ENCODE data around the gene KIF27.

Gene KIF27

GRCh38 chr9:83960991-83961390, 39.8 kb upstream of the KIF27 start:
- peaks cover 21% of the 10 kb centered on the region for H3F3A ChIP-seq (ENCODE audit: control insufficient read depth, insufficient read depth)
- H3K9me2 ChIP-seq (replicated peaks; ENCODE audit: control insufficient read depth, low read length): no peaks in the 10 kb centered on the region
- no peak overlapping the region for H3K27ac ChIP-seq (ENCODE audit: low read depth, low read length)
- H3K4me3 ChIP-seq (ENCODE audit: low read length): no peak overlapping the region
- no peaks in the 10 kb centered on the region for H4K20me1 ChIP-seq (ENCODE audit: control insufficient read depth, insufficient read depth, low read depth, low read length)
- peaks cover 5% of the 10 kb centered on the region; the same call in 1 of the 2 replicates for H3K36me3 ChIP-seq (ENCODE audit: control insufficient read depth, low read length)
- TF ChIP-seq EZH2phosphoT487 (IDR thresholded peaks at IDR 0.05; ENCODE audit: borderline replicate concordance, low read length) (no peak), CTCF (IDR thresholded peaks at IDR 0.05; ENCODE audit: low read depth, low read length, poor library complexity, severe bottlenecking) (no peak)
- H3K4me1 ChIP-seq (ENCODE audit: control insufficient read depth, low read length): peaks cover 11% of the 10 kb centered on the region
- H3K27me3 ChIP-seq (ENCODE audit: control insufficient read depth, low read length): no peaks in the 10 kb centered on the region
- H3K9me3 ChIP-seq (ENCODE audit: control insufficient read depth, insufficient read depth, low read length): no peaks in the 10 kb centered on the region
- H3K79me2 ChIP-seq (ENCODE audit: control insufficient read depth, low read length): peaks cover 5% of the 10 kb centered on the region
- H3K4me2 ChIP-seq (ENCODE audit: low read length): no peak overlapping the region

DNA sequence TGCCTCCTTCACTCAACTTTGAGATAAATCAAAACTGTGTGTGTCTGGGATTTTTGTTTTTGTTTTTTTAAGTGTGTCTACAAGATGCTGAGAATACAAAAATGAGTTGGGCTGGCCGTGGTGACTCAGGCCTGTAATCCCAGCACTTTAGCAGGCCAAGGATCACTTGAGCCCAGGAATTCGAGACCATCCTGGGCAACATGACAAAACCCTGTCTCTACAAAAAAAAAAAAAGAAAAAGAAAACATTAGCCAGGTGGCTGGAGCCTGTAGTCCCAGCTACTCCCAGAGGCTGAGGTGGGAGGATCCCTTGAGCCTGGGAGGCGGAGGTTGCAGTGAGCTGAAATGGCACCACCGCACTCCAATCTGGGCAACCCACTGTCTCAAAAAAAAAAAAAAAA, 37.8 kb upstream of the KIF27 start:
- Histone ChIP-seq H3K27ac (ENCODE audit: low read depth, low read length) (no peak overlapping the region), H3F3A (ENCODE audit: control insufficient read depth, insufficient read depth) (peaks cover 5% of the 10 kb centered on the region; the same call in 1 of the 2 replicates), H3K9me2 (replicated peaks; ENCODE audit: control insufficient read depth, low read length) (no peaks in the 10 kb centered on the region), H4K20me1 (ENCODE audit: control insufficient read depth, insufficient read depth, low read depth, low read length) (no peaks in the 10 kb centered on the region), H3K79me2 (ENCODE audit: control insufficient read depth, low read length) (peaks cover 13% of the 10 kb centered on the region), H3K4me2 (ENCODE audit: low read length) (no peak overlapping the region), H3K27me3 (ENCODE audit: control insufficient read depth, low read length) (no peaks in the 10 kb centered on the region), H3K9me3 (ENCODE audit: control insufficient read depth, insufficient read depth, low read length) (no peaks in the 10 kb centered on the region), H3K4me3 (ENCODE audit: low read length) (no peak overlapping the region), H3K4me1 (ENCODE audit: control insufficient read depth, low read length) (peaks cover 20% of the 10 kb centered on the region), H3K36me3 (ENCODE audit: control insufficient read depth, low read length) (peaks cover 9% of the 10 kb centered on the region)
- TF ChIP-seq CTCF (IDR thresholded peaks at IDR 0.05; ENCODE audit: low read depth, low read length, poor library complexity, severe bottlenecking): no peak
- no peak for TF ChIP-seq EZH2phosphoT487 (IDR thresholded peaks at IDR 0.05; ENCODE audit: borderline replicate concordance, low read length)

DNA sequence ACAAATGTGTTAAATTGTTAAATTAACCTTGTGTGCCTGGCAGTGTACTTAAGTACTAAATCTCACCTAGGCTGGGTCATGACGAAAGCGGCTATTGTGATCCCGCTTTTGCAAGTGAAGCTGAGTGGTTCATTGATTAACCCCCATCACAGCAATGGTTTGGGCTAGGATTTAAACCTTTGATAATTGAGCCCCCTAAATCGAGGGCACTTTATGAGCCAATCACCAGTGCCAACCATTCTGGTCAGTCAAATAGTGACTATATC, 35.9 kb upstream of the KIF27 start:
- Histone ChIP-seq H3K4me1 (ENCODE audit: control insufficient read depth, low read length) (peaks cover 20% of the 10 kb centered on the region), H3K9me3 (ENCODE audit: control insufficient read depth, insufficient read depth, low read length) (no peaks in the 10 kb centered on the region), H3F3A (ENCODE audit: control insufficient read depth, insufficient read depth) (peaks cover 5% of the 10 kb centered on the region; the same call in 1 of the 2 replicates), H3K36me3 (ENCODE audit: control insufficient read depth, low read length) (peaks cover 13% of the 10 kb centered on the region), H3K9me2 (replicated peaks; ENCODE audit: control insufficient read depth, low read length) (no peaks in the 10 kb centered on the region), H3K79me2 (ENCODE audit: control insufficient read depth, low read length) (peaks cover 13% of the 10 kb centered on the region), H3K4me3 (ENCODE audit: low read length) (peak overlapping the region; percentile 93), H3K4me2 (ENCODE audit: low read length) (peak overlapping the region; percentile 97), H3K27me3 (ENCODE audit: control insufficient read depth, low read length) (no peaks in the 10 kb centered on the region), H3K27ac (ENCODE audit: low read depth, low read length) (peak overlapping the region; percentile 47), H4K20me1 (ENCODE audit: control insufficient read depth, insufficient read depth, low read depth, low read length) (no peaks in the 10 kb centered on the region)
- TF ChIP-seq EZH2phosphoT487 (IDR thresholded peaks at IDR 0.05; ENCODE audit: borderline replicate concordance, low read length): no peak
- no peak for TF ChIP-seq CTCF (IDR thresholded peaks at IDR 0.05; ENCODE audit: low read depth, low read length, poor library complexity, severe bottlenecking)
